GM12878 (cell line): ENCODE measurements around the gene NDUFA13. TPM values are rescaled to one million over a fixed set of nuclear protein-coding genes. Genes with fewer than 3 reads are reported as not detected.
A peak's percentile ranks its signal among the peaks of the same experiment; 100 is the strongest.

Experiments
- ATAC-seq: fragments of 200-7000 bp; cut with Tn5 transposase; 3 replicates; pipeline ENCODE4 v1.9.1; 2020; ENCODE audit warnings: mild to moderate bottlenecking, moderate library complexity
- BruUV-seq: library from RNA; stranded (reverse); fragments of 400-500 nt; replicated peaks from 2 replicates; lab custom pipeline; 2021; lab: Mats Ljungman, UMichigan
- CTCF ChIA-PET: fragments of 300-600 bp; sonication (Branson Sonifier 250); formaldehyde crosslinking; extraction: SDS; loops from one replicate; lab custom pipeline; 2021; ENCODE audit warnings: inconsistent platforms; lab: Yijun Ruan, JAX
- POLR2A ChIA-PET: fragments of 350-600 bp; formaldehyde crosslinking; extraction: SDS; loops from one replicate; lab custom pipeline; 2021; ENCODE audit warnings: inconsistent platforms; lab: Charles Lee
- RAD21 ChIA-PET: fragments of 300-600 bp; sonication (Branson Sonifier 250); formaldehyde crosslinking; loops from one replicate; lab custom pipeline; 2023; ENCODE audit warnings: antibody characterized with exemption; ENCODE audit not compliant: unreplicated experiment; lab: Charles Lee
- SMC1A ChIA-PET: fragments of 300-600 bp; sonication (Branson Sonifier 250); formaldehyde crosslinking; loops from one replicate; lab custom pipeline; 2023; ENCODE audit not compliant: unreplicated experiment, uncharacterized antibody; lab: Charles Lee
- DNase-seq: peaks from one replicate; pipeline ENCODE4 v3.0.0-alpha.2; 2011; ENCODE audit warnings: low read depth, low spot score
- FAIRE-seq: peaks from 3 replicates; lab custom pipeline; 2011; peaks lifted over from hg19 to GRCh38; lab: Jason Lieb, UNC
- H2AFZ ChIP-seq: 2 replicates; pipeline ENCODE4 v1.6.0; 2011; ENCODE audit warnings: low read depth, low read length, control low read depth; ENCODE audit not compliant: control insufficient read depth
- H3K27ac ChIP-seq: 2 replicates; pipeline ENCODE4 v1.5.1; 2011; ENCODE audit warnings: control low read depth; ENCODE audit not compliant: control insufficient read depth, insufficient read depth
- H3K27me3 ChIP-seq, 2 experiments: replicated peaks in 1 of 2; 2 replicates each; pipeline versions ENCODE4 v1.6.0 to v1.6.1; 2011; ENCODE audit warnings: low read length in 1 of 2; ENCODE audit not compliant: control insufficient read depth in 2 of 2, insufficient read depth in 2 of 2
- H3K36me3 ChIP-seq, 2 experiments: 2 replicates each; pipeline ENCODE4 v1.5.1; 2011; ENCODE audit warnings: low read length in 1 of 2; ENCODE audit not compliant: control insufficient read depth in 2 of 2, insufficient read depth in 2 of 2
- H3K4me1 ChIP-seq: 2 replicates; pipeline ENCODE4 v1.6.1; 2011; ENCODE audit warnings: mild to moderate bottlenecking, low read length, moderate library complexity, mixed read lengths; ENCODE audit not compliant: control insufficient read depth, insufficient read depth
- H3K4me2 ChIP-seq: 2 replicates; pipeline ENCODE4 v1.6.0; 2011; ENCODE audit warnings: control low read depth; ENCODE audit not compliant: control insufficient read depth, insufficient read depth
- H3K4me3 ChIP-seq: fragments of 200-600 bp; sonication (generic); 2 replicates; pipeline ENCODE4 v1.5.1; 2016
- H3K79me2 ChIP-seq: 2 replicates; pipeline ENCODE4 v1.6.0; 2011; ENCODE audit warnings: low read length; ENCODE audit not compliant: control insufficient read depth, insufficient read depth
- H3K9ac ChIP-seq: 2 replicates; pipeline ENCODE4 v1.8.0; 2011; ENCODE audit warnings: low read length, control low read depth, mixed read lengths; ENCODE audit not compliant: control insufficient read depth, insufficient read depth
- H3K9me3 ChIP-seq: replicated peaks from 3 replicates; pipeline ENCODE4 v1.5.1; 2011; ENCODE audit warnings: mild to moderate bottlenecking, low read length; ENCODE audit not compliant: control insufficient read depth, insufficient read depth
- H4K20me1 ChIP-seq: 2 replicates; pipeline ENCODE4 v1.6.0; 2011; ENCODE audit not compliant: control insufficient read depth, insufficient read depth
- BMI1 ChIP-seq: fragments of 450-650 bp; IDR thresholded peaks from 2 replicates; pipeline ENCODE4 v1.6.1; 2016; ENCODE audit warnings: mild to moderate bottlenecking, moderate library complexity, borderline replicate concordance
- ETV6 ChIP-seq, 2 experiments: fragments of 450-650 bp in 1 of 2; IDR thresholded peaks in 1 of 2; conservative IDR thresholded peaks in 1 of 2; 2 replicates each; pipeline ENCODE4 v1.6.1; 2014; ENCODE audit warnings: antibody characterized with exemption in 1 of 2, borderline replicate concordance in 1 of 2, low read depth in 1 of 2, mild to moderate bottlenecking in 1 of 2, moderate library complexity in 1 of 2
- FOS ChIP-seq: IDR thresholded peaks from 3 replicates; pipeline ENCODE4 v1.6.1; 2011; ENCODE audit warnings: borderline replicate concordance; ENCODE audit not compliant: insufficient read length; ENCODE audit errors: extremely low read depth
- IKZF2 ChIP-seq, 2 experiments: fragments of 450-650 bp; IDR thresholded peaks; 2 replicates each; pipeline ENCODE4 v1.6.1; 2017; ENCODE audit warnings: mild to moderate bottlenecking in 2 of 2, moderate library complexity in 2 of 2
- LARP7 ChIP-seq: fragments of 450-650 bp; IDR thresholded peaks from 2 replicates; pipeline ENCODE4 v1.6.1; 2017; ENCODE audit warnings: mild to moderate bottlenecking
- MTA3 ChIP-seq: IDR thresholded peaks from 2 replicates; pipeline ENCODE4 v1.6.1; 2012; ENCODE audit warnings: low read length, inconsistent platforms, borderline replicate concordance
- NR2F1 ChIP-seq: fragments of 450-650 bp; conservative IDR thresholded peaks from 2 replicates; pipeline ENCODE4 v1.6.1; 2017; ENCODE audit warnings: mild to moderate bottlenecking
- RAD21 ChIP-seq: IDR thresholded peaks from 2 replicates; pipeline ENCODE4 v1.6.1; 2011; ENCODE audit warnings: mild to moderate bottlenecking, low read depth, low read length, moderate library complexity; ENCODE audit not compliant: insufficient read depth
- SMARCA5 ChIP-seq: fragments of 450-650 bp; IDR thresholded peaks from 2 replicates; pipeline ENCODE4 v1.6.1; 2017; ENCODE audit warnings: mild to moderate bottlenecking
- SMC3 ChIP-seq: IDR thresholded peaks from 2 replicates; pipeline ENCODE4 v1.6.1; 2011; ENCODE audit warnings: low read length, improper control_type of control experiment, borderline replicate concordance
- TCF3 ChIP-seq: IDR thresholded peaks from 2 replicates; pipeline ENCODE4 v1.6.1; 2012; ENCODE audit warnings: low read depth, mild to moderate bottlenecking, low read length, borderline replicate concordance; ENCODE audit not compliant: insufficient read depth
- YBX1 ChIP-seq: fragments of 450-650 bp; IDR thresholded peaks from 2 replicates; pipeline ENCODE4 v1.6.1; 2016; ENCODE audit warnings: antibody characterized with exemption
- ZNF207 ChIP-seq: fragments of 450-650 bp; IDR thresholded peaks from 2 replicates; pipeline ENCODE4 v1.6.1; 2014; ENCODE audit warnings: antibody characterized with exemption, mild to moderate bottlenecking, borderline replicate concordance
- WGBS: methylation state at CpG from one replicate; pipeline ENCODE4 v1.1.6; 2016; ENCODE audit warnings: low lambda C conversion rate; ENCODE audit not compliant: insufficient replicate concordance, insufficient coverage; ENCODE audit errors: missing lambda C conversion rate; 5-methylcytosine and 5-hydroxymethylcytosine counted together
- in situ Hi-C: fragments of 300-500 bp; cut with MboI; formaldehyde crosslinking; loops from 9 replicates; pipeline ENCODE4 v1.14.3; 2018; ENCODE audit warnings: mixed read lengths
- intact Hi-C: fragments of 100-400 bp; cut with micrococcal nuclease; formaldehyde crosslinking; loops from one replicate; pipeline ENCODE4 v1.14.2; 2022; ENCODE audit not compliant: unreplicated experiment
- polyA plus RNA-seq, 11 experiments: library from polyadenylated mRNA; depleted of rRNA in 4 of 11; unstranded in 6 of 11; stranded (reverse) in 5 of 11; fragments of >200 nt; fragmentation: Nextera tagmentation in 4 of 11; fragmentation: Illumina TruSeq in 1 of 11; extraction: Ambion mirVana in 4 of 11; extraction: Trizol in 1 of 11; gene quantifications; 1 replicate in 1 of 11; 2 replicates in 10 of 11; pipeline versions ENCODE4 v1.2.1 to v1.2.3, GENCODE V29; 2011 to 2016; ENCODE audit warnings: inconsistent platforms in 2 of 11, missing spikeins in 2 of 11, low read depth in 1 of 11
- total RNA-seq, 4 experiments: library from RNA; depleted of rRNA in 3 of 4; stranded (reverse); fragments of >200 nt in 3 of 4; fragmentation: Illumina TruSeq in 1 of 4; extraction: Trizol in 1 of 4; gene quantifications; 2 replicates each; pipeline versions ENCODE4 v1.2.1 to v1.2.3, GENCODE V29; 2013 to 2021
- TF ChIP-seq, protein P1 (sequence below): IDR thresholded peaks from 2 replicates; pipeline ENCODE4 v1.6.1; 2012; ENCODE audit warnings: low read depth, low read length, improper control_type of control experiment
- TF ChIP-seq, protein P2 (sequence below): IDR thresholded peaks from 2 replicates; pipeline ENCODE4 v1.6.1; 2012; ENCODE audit warnings: mild to moderate bottlenecking, low read depth, low read length
- TF ChIP-seq, protein P3 (sequence below): fragments of 450-650 bp; IDR thresholded peaks from 2 replicates; pipeline ENCODE4 v1.6.1; 2018; ENCODE audit warnings: borderline replicate concordance, mild to moderate bottlenecking; ENCODE audit not compliant: partially characterized antibody

NDUFA13 gene
- total and polyA plus RNA-seq, 10 of the 15 experiments (the other 5 are each of a cell fraction or from before 2014, with no cell fraction given), result 224 to 586 (median 456) TPM

DNA sequence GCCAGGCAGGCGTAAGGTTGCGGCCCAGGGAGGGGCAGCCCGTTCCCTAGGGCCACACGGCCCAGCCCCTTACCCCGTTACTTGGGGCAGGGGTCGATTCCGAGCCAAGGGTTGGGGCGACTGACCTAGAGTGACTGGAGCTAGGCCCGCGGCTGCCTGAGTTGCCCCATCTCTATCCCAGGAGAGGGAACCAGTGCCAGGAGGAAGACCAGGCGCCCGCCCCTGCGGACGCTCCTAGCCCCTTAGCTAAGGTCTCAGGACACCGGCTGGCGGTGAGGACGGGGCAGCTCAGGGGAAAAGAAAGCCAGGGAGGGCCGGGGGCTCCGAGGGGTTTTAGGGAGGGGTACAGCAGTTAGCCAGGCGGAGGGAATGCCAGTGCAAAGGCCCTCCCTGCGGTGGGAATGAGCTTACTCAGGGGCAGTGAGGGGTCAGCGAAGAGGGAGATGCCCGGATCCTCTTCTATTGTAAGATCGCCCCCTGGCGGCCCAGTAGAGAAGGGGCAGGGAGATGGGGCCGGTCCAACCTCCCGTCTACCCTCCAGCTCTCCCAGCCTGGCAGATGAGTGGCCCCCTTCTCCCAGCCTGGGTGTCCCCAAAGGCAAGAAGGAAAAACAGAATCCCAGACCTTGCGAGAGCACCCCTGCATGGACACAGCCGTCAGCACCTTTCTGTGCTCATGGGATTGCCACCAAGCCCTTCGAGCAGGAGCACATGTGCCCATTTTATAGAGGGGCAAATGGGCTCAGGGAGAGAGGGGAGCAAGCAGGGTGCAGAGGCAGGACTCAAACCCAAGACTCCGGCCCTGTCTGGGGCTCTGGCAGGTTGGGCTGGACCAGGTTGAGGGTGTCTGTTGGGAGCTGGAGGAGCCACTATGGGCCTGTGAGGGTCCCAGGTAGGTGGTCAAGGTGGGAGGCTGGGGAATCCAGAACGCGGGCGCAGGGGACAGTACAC is 38.3 kb downstream of the NDUFA13 start:
- Histone ChIP-seq H3K9me3 (no peaks in the 10 kb centered on the region), H3K4me2 (no peak overlapping the region), H3K36me3 (no peaks in the 10 kb centered on the region), H3K27ac (no peak overlapping the region), H2AFZ (no peak overlapping the region), H4K20me1 (no peaks in the 10 kb centered on the region), H3K27me3 (no peaks in the 10 kb centered on the region), H3K4me3 (no peak overlapping the region), H3K79me2 (no peaks in the 10 kb centered on the region), H3K4me1 (no peaks in the 10 kb centered on the region), H3K9ac (no peak overlapping the region)
- SMC1A ChIA-PET, result interaction anchor here (1.0 to 1.9 kb wide), 8 partner anchors 22 to 189 kb away, joined by 3 to 7 read pairs (median 4); no protein-coding TSS in a partner anchor
- RAD21 ChIA-PET, result interaction anchor here (0.6 to 3.1 kb wide), 7 partner anchors 20 to 190 kb away, joined by 3 to 18 read pairs (median 4); no protein-coding TSS in a partner anchor
- CTCF ChIA-PET, result interaction anchor here (0.8 to 7.2 kb wide), 32 partner anchors 10 to 222 kb away, joined by 3 to 50 read pairs (median 4); partner anchors contain the start of genes GMIP, NDUFA13 and TSSK6
- in situ Hi-C loops, result no loop called here
- POLR2A ChIA-PET, result interaction anchor here (0.6 kb wide), 2 partner anchors 225 to 594 kb away, joined by 3 to 4 read pairs; no protein-coding TSS in a partner anchor
- 43% methylated on average over 31 of the region's 34 CpGs for WGBS
- no TSS peak for BruUV-seq
- FAIRE-seq, result peak; percentile 49
- intact Hi-C loops, result loop anchor here (5.0 kb wide), 1 partner anchor 88 kb away; the partner anchor contains the start of gene GMIP
- no peak for DNase-seq
- ATAC-seq, result peak; percentile 80
- TF ChIP-seq LARP7 (no peak), MTA3 (no peak), ETV6 (conservative IDR thresholded peaks at IDR 0.05 in 1 of 2, IDR thresholded peaks at IDR 0.05 in 1 of 2; ENCODE audit: borderline replicate concordance in 1 of 2, low read depth in 1 of 2) (no peak), BMI1 (no peak), YBX1 (no peak), NR2F1 (0 out of 2 replicates have a peak, but pooled peaks have one; percentile 21), RAD21 (peak; percentile 46), IKZF2 (IDR thresholded peaks at IDR 0.05) (no peak), SMC3 (peak; percentile 53; the same call in 1 of the 2 replicates), TCF3 (no peak), ZNF207 (no peak), FOS (no peak), SMARCA5 (peak; percentile 69; the same call in 1 of the 2 replicates)
- TF ChIP-seq, protein P1, sequence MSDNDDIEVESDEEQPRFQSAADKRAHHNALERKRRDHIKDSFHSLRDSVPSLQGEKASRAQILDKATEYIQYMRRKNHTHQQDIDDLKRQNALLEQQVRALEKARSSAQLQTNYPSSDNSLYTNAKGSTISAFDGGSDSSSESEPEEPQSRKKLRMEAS, result no peak
- TF ChIP-seq, protein P2, sequence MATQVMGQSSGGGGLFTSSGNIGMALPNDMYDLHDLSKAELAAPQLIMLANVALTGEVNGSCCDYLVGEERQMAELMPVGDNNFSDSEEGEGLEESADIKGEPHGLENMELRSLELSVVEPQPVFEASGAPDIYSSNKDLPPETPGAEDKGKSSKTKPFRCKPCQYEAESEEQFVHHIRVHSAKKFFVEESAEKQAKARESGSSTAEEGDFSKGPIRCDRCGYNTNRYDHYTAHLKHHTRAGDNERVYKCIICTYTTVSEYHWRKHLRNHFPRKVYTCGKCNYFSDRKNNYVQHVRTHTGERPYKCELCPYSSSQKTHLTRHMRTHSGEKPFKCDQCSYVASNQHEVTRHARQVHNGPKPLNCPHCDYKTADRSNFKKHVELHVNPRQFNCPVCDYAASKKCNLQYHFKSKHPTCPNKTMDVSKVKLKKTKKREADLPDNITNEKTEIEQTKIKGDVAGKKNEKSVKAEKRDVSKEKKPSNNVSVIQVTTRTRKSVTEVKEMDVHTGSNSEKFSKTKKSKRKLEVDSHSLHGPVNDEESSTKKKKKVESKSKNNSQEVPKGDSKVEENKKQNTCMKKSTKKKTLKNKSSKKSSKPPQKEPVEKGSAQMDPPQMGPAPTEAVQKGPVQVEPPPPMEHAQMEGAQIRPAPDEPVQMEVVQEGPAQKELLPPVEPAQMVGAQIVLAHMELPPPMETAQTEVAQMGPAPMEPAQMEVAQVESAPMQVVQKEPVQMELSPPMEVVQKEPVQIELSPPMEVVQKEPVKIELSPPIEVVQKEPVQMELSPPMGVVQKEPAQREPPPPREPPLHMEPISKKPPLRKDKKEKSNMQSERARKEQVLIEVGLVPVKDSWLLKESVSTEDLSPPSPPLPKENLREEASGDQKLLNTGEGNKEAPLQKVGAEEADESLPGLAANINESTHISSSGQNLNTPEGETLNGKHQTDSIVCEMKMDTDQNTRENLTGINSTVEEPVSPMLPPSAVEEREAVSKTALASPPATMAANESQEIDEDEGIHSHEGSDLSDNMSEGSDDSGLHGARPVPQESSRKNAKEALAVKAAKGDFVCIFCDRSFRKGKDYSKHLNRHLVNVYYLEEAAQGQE, result no peak
- TF ChIP-seq, protein P3, sequence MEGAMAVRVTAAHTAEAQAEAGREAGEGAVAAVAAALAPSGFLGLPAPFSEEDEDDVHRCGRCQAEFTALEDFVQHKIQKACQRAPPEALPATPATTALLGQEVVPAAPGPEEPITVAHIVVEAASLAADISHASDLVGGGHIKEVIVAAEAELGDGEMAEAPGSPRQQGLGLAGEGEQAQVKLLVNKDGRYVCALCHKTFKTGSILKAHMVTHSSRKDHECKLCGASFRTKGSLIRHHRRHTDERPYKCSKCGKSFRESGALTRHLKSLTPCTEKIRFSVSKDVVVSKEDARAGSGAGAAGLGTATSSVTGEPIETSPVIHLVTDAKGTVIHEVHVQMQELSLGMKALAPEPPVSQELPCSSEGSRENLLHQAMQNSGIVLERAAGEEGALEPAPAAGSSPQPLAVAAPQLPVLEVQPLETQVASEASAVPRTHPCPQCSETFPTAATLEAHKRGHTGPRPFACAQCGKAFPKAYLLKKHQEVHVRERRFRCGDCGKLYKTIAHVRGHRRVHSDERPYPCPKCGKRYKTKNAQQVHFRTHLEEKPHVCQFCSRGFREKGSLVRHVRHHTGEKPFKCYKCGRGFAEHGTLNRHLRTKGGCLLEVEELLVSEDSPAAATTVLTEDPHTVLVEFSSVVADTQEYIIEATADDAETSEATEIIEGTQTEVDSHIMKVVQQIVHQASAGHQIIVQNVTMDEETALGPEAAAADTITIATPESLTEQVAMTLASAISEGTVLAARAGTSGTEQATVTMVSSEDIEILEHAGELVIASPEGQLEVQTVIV, result no peak
